ENCODE data around the gene NAB1. TPM values are rescaled to one million over a fixed set of nuclear protein-coding genes. Genes with fewer than 3 reads are reported as not detected.

Gene NAB1
- total RNA-seq, 1 experiment from 2014 or later, result 52.1 TPM

GRCh38 chr2:190720276-190720675 is 71.4 kb downstream of the NAB1 start:
- Mint-ChIP-seq H3K27ac (ENCODE audit: unreplicated experiment) (no peak overlapping the region), H3K4me1 (ENCODE audit: low read depth, unreplicated experiment) (peaks cover 52% of the 10 kb centered on the region), H3K27me3 (ENCODE audit: unreplicated experiment) (no peaks in the 10 kb centered on the region), H3K9me3 (ENCODE audit: low read depth, unreplicated experiment) (no peaks in the 10 kb centered on the region), H3K4me3 (ENCODE audit: low read depth, unreplicated experiment) (no peak overlapping the region), H3K36me3 (ENCODE audit: insufficient read depth, unreplicated experiment) (no peaks in the 10 kb centered on the region)
- intact Hi-C loops (cut with micrococcal nuclease; ENCODE audit: unreplicated experiment), result no loop called here
- no peak for TF ChIP-seq CTCF (IDR thresholded peaks at IDR 0.05; ENCODE audit: unreplicated experiment)
- no TSS peak for BruUV-seq (replicated peaks)
- no peak for DNase-seq
- CTCF ChIA-PET, result no interaction called here

GRCh38 chr2:190720691-190721090 is 71.8 kb downstream of the NAB1 start:
- no peaks in the 10 kb centered on the region for H3K27me3 Mint-ChIP-seq (ENCODE audit: unreplicated experiment)
- H3K4me3 Mint-ChIP-seq (ENCODE audit: low read depth, unreplicated experiment), result no peak overlapping the region
- H3K27ac Mint-ChIP-seq (ENCODE audit: unreplicated experiment), result no peak overlapping the region
- no peaks in the 10 kb centered on the region for H3K36me3 Mint-ChIP-seq (ENCODE audit: insufficient read depth, unreplicated experiment)
- TF ChIP-seq CTCF (IDR thresholded peaks at IDR 0.05; ENCODE audit: unreplicated experiment), result no peak
- CTCF ChIA-PET, result no interaction called here
- H3K4me1 Mint-ChIP-seq (ENCODE audit: low read depth, unreplicated experiment), result peaks cover 49% of the 10 kb centered on the region
- BruUV-seq (replicated peaks), result no TSS peak
- H3K9me3 Mint-ChIP-seq (ENCODE audit: low read depth, unreplicated experiment), result no peaks in the 10 kb centered on the region
- no peak for DNase-seq
- intact Hi-C loops (cut with micrococcal nuclease; ENCODE audit: unreplicated experiment), result no loop called here

- CTCF ChIA-PET, result no interaction called here
- Mint-ChIP-seq H3K27ac (ENCODE audit: unreplicated experiment) (no peak overlapping the region), H3K9me3 (ENCODE audit: low read depth, unreplicated experiment) (no peaks in the 10 kb centered on the region), H3K4me1 (ENCODE audit: low read depth, unreplicated experiment) (peaks cover 39% of the 10 kb centered on the region), H3K4me3 (ENCODE audit: low read depth, unreplicated experiment) (no peak overlapping the region), H3K27me3 (ENCODE audit: unreplicated experiment) (no peaks in the 10 kb centered on the region), H3K36me3 (ENCODE audit: insufficient read depth, unreplicated experiment) (no peaks in the 10 kb centered on the region)
- intact Hi-C loops (cut with micrococcal nuclease; ENCODE audit: unreplicated experiment), result no loop called here
- no peak for DNase-seq
- no TSS peak for BruUV-seq (replicated peaks)
- no peak for TF ChIP-seq CTCF (IDR thresholded peaks at IDR 0.05; ENCODE audit: unreplicated experiment)
Observed at GRCh38 chr2:190722061-190722759, 73.3 kb downstream of the NAB1 start.

- Mint-ChIP-seq H3K27me3 (ENCODE audit: unreplicated experiment) (no peaks in the 10 kb centered on the region), H3K36me3 (ENCODE audit: insufficient read depth, unreplicated experiment) (no peaks in the 10 kb centered on the region), H3K27ac (ENCODE audit: unreplicated experiment) (no peak overlapping the region), H3K4me1 (ENCODE audit: low read depth, unreplicated experiment) (peaks cover 33% of the 10 kb centered on the region), H3K4me3 (ENCODE audit: low read depth, unreplicated experiment) (no peak overlapping the region), H3K9me3 (ENCODE audit: low read depth, unreplicated experiment) (no peaks in the 10 kb centered on the region)
- CTCF ChIA-PET, result no interaction called here
- no TSS peak for BruUV-seq (replicated peaks)
- intact Hi-C loops (cut with micrococcal nuclease; ENCODE audit: unreplicated experiment), result no loop called here
- TF ChIP-seq CTCF (IDR thresholded peaks at IDR 0.05; ENCODE audit: unreplicated experiment), result no peak
- no peak for DNase-seq
Observed at GRCh38 chr2:190722835-190723234, 74.0 kb downstream of the NAB1 start.
